H9 (cell line): ENCODE results near the gene MEPCE. TPM values are rescaled to one million over a fixed set of nuclear protein-coding genes. Genes with fewer than 3 reads are reported as not detected.

ENCODE experiments used
- DNase-seq: peaks from one replicate; pipeline ENCODE4 v3.0.0-alpha.2; 2017
- H2AFZ ChIP-seq: one replicate; pipeline ENCODE4 v1.6.1; 2013; ENCODE audit warnings: mild to moderate bottlenecking, low read length, control low read depth, moderate library complexity
- H2AK5ac ChIP-seq: 2 replicates; pipeline ENCODE4 v1.6.1; 2013; ENCODE audit warnings: low read length, control low read depth, mixed read lengths; ENCODE audit not compliant: insufficient read length
- H2BK120ac ChIP-seq: one replicate; pipeline ENCODE4 v1.6.1; 2013; ENCODE audit warnings: low read depth, mild to moderate bottlenecking, low read length, control low read depth, inconsistent platforms; ENCODE audit not compliant: poor library complexity, severe bottlenecking
- H2BK12ac ChIP-seq: 2 replicates; pipeline ENCODE4 v1.6.1; 2013; ENCODE audit warnings: low read length, control low read depth, mixed read lengths, low read depth; ENCODE audit not compliant: insufficient read length
- H2BK15ac ChIP-seq: 2 replicates; pipeline ENCODE4 v1.6.1; 2013; ENCODE audit warnings: low read depth, low read length, control low read depth
- H2BK20ac ChIP-seq: one replicate; pipeline ENCODE4 v1.6.1; 2013; ENCODE audit warnings: low read depth, mild to moderate bottlenecking, low read length, control low read depth, inconsistent platforms; ENCODE audit not compliant: poor library complexity, severe bottlenecking
- H2BK5ac ChIP-seq: 2 replicates; pipeline ENCODE4 v1.6.1; 2013; ENCODE audit warnings: low read length, control low read depth, mixed read lengths; ENCODE audit not compliant: insufficient read length
- H3K14ac ChIP-seq: 2 replicates; pipeline ENCODE4 v1.6.1; 2013; ENCODE audit warnings: low read length, control low read depth; ENCODE audit not compliant: insufficient read depth
- H3K18ac ChIP-seq: 2 replicates; pipeline ENCODE4 v1.6.1; 2013; ENCODE audit warnings: low read depth, mild to moderate bottlenecking, mixed read lengths, low read length, control low read depth; ENCODE audit not compliant: insufficient read length
- H3K23ac ChIP-seq: 2 replicates; pipeline ENCODE4 v1.6.1; 2013; ENCODE audit warnings: low read length, control low read depth, mixed read lengths, low read depth; ENCODE audit not compliant: insufficient read length
- H3K23me2 ChIP-seq: 2 replicates; pipeline ENCODE4 v1.6.1; 2013; ENCODE audit warnings: low read depth, mild to moderate bottlenecking, mixed read lengths, low read length, control low read depth; ENCODE audit not compliant: insufficient read length, poor library complexity, severe bottlenecking
- H3K27ac ChIP-seq: 2 replicates; pipeline ENCODE4 v1.5.1; 2013; ENCODE audit warnings: low read length, control low read depth, mixed read lengths, low read depth; ENCODE audit not compliant: insufficient read length
- H3K27me3 ChIP-seq: 2 replicates; pipeline ENCODE4 v1.6.1; 2013; ENCODE audit warnings: low read length, control low read depth, inconsistent platforms; ENCODE audit not compliant: insufficient read depth
- H3K4ac ChIP-seq: 2 replicates; pipeline ENCODE4 v1.6.1; 2013; ENCODE audit warnings: low read depth, mild to moderate bottlenecking, control low read depth, inconsistent platforms, low read length, moderate library complexity
- H3K4me1 ChIP-seq: 2 replicates; pipeline ENCODE4 v1.6.1; 2013; ENCODE audit warnings: low read length, control low read depth, inconsistent platforms; ENCODE audit not compliant: insufficient read depth
- H3K4me2 ChIP-seq: 2 replicates; pipeline ENCODE4 v1.6.1; 2013; ENCODE audit warnings: low read length, control low read depth, mixed read lengths; ENCODE audit not compliant: insufficient read length, insufficient read depth
- H3K56ac ChIP-seq: 2 replicates; pipeline ENCODE4 v1.6.1; 2013; ENCODE audit warnings: low read depth, mild to moderate bottlenecking, mixed read lengths, low read length, control low read depth; ENCODE audit not compliant: insufficient read length
- H3K79me1 ChIP-seq: 2 replicates; pipeline ENCODE4 v1.6.1; 2013; ENCODE audit warnings: low read depth, mild to moderate bottlenecking, moderate library complexity, low read length, control low read depth, inconsistent platforms; ENCODE audit not compliant: insufficient read depth, poor library complexity, severe bottlenecking
- H3K79me2 ChIP-seq: 2 replicates; pipeline ENCODE4 v1.6.1; 2013; ENCODE audit warnings: low read length, control low read depth, inconsistent platforms; ENCODE audit not compliant: insufficient read depth
- H3K9ac ChIP-seq: 2 replicates; pipeline ENCODE4 v1.6.1; 2013; ENCODE audit warnings: low read length, control low read depth, mixed read lengths; ENCODE audit not compliant: insufficient read length; ENCODE audit errors: extremely low read depth
- H3K9me3 ChIP-seq: one replicate; pipeline ENCODE4 v1.6.1; 2013; ENCODE audit warnings: low read depth, low read length, inconsistent platforms; ENCODE audit not compliant: control insufficient read depth
- H3T11ph ChIP-seq: one replicate; pipeline ENCODE4 v1.6.1; 2013; ENCODE audit warnings: mild to moderate bottlenecking, low read length, control low read depth, inconsistent platforms
- H4K20me1 ChIP-seq: one replicate; pipeline ENCODE4 v1.6.1; 2013; ENCODE audit not compliant: control insufficient read depth, insufficient read length, insufficient read depth
- H4K5ac ChIP-seq: 2 replicates; pipeline ENCODE4 v1.6.1; 2013; ENCODE audit warnings: low read depth, mild to moderate bottlenecking, mixed read lengths, low read length, control low read depth; ENCODE audit not compliant: insufficient read length
- H4K8ac ChIP-seq: replicated peaks from 2 replicates; pipeline ENCODE4 v1.6.1; 2013; ENCODE audit warnings: low read length, control low read depth, mixed read lengths, low read depth; ENCODE audit not compliant: insufficient read length
- H4K91ac ChIP-seq: 2 replicates; pipeline ENCODE4 v1.6.1; 2013; ENCODE audit warnings: low read depth, mild to moderate bottlenecking, moderate library complexity, mixed read lengths, low read length, control low read depth; ENCODE audit not compliant: insufficient read length
- H3K27ac Mint-ChIP-seq, 3 experiments: 2 replicates in 2 of 3; 3 replicates in 1 of 3; pipeline ENCODE4 v1.8.0; 2020 to 2021; ENCODE audit warnings: mixed read lengths in 3 of 3, mild to moderate bottlenecking in 1 of 3, moderate library complexity in 1 of 3
- H3K27me3 Mint-ChIP-seq: 2 replicates; pipeline ENCODE4 v1.8.0; 2021; ENCODE audit warnings: low read depth, mild to moderate bottlenecking, moderate library complexity, mixed read lengths
- H3K36me3 Mint-ChIP-seq, 3 experiments: 2 replicates in 2 of 3; 3 replicates in 1 of 3; pipeline ENCODE4 v1.8.0; 2020 to 2021; ENCODE audit warnings: low read depth in 3 of 3, mixed read lengths in 3 of 3; ENCODE audit not compliant: insufficient read depth in 1 of 3
- H3K4me1 Mint-ChIP-seq, 2 experiments: 2 replicates each; pipeline ENCODE4 v1.8.0; 2020; ENCODE audit warnings: mixed read lengths in 2 of 2
- H3K4me3 Mint-ChIP-seq, 2 experiments: 2 replicates in 1 of 2; 3 replicates in 1 of 2; pipeline ENCODE4 v1.8.0; 2020 to 2021; ENCODE audit warnings: mild to moderate bottlenecking in 2 of 2, mixed read lengths in 2 of 2, moderate library complexity in 1 of 2
- H3K9me3 Mint-ChIP-seq, 2 experiments: 2 replicates in 1 of 2; 3 replicates in 1 of 2; pipeline ENCODE4 v1.8.0; 2020; ENCODE audit warnings: mild to moderate bottlenecking in 2 of 2, mixed read lengths in 2 of 2, moderate library complexity in 1 of 2
- WGBS: extraction: QIAGEN DNeasy Blood & Tissue Kit; methylation state at CpG from one replicate; pipeline ENCODE4 v1.1.7; 2013; ENCODE audit warnings: missing lambda C conversion rate, low lambda C conversion rate, mixed read lengths; ENCODE audit not compliant: insufficient read length; ENCODE audit errors: extremely low coverage; 5-methylcytosine and 5-hydroxymethylcytosine counted together
- total RNA-seq: library from RNA; stranded (reverse); gene quantifications from 2 replicates; pipeline ENCODE4 v1.2.1, GENCODE V29; 2021
- TF ChIP-seq, protein P1 (sequence below): fragments of 200-600 bp; sonication (generic); conservative IDR thresholded peaks from 3 replicates; pipeline ENCODE4 v1.8.0; 2021; ENCODE audit warnings: antibody characterized with exemption, mild to moderate bottlenecking

MEPCE gene
- total RNA-seq, 1 experiment from 2014 or later: 68.0 TPM

DNA sequence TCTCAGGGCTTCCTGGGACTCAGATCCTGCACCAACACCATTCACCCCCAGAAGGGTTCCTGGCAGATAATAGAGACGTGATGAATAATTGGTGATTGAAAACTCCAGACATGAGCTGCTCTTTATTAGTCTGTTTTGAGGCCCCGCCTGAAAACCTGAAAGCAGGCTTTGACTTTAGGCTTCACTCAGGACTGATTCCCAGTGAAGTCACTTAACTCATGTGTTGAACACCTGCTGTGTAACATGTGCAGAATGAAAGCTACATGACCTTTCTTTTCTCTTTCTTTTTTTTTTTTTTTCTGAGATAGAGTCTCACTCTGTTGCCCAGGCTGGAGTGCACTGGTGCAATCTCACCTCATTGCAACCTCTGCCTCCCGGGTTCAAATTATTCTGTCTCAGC, 25.6 kb downstream of the MEPCE start:
- no CpG with 5 or more reads among the region's 3 CpGs for WGBS

More for the DNA sequence above, 25.6 kb downstream of the MEPCE start:
- no peak overlapping the region for H3K27ac ChIP-seq
- no peak overlapping the region for H3T11ph ChIP-seq
- no peak overlapping the region for H2BK15ac ChIP-seq
- H2AK5ac ChIP-seq: no peak overlapping the region
- H3K36me3 Mint-ChIP-seq: no peaks in the 10 kb centered on the region; a peak in 1 of 7 replicates
- H3K9me3 ChIP-seq: no peaks in the 10 kb centered on the region
- no peaks in the 10 kb centered on the region for H3K23me2 ChIP-seq
- no peak overlapping the region for H4K5ac ChIP-seq
- H3K4me2 ChIP-seq: no peak overlapping the region
- H4K20me1 ChIP-seq: no peaks in the 10 kb centered on the region
- no peak overlapping the region for H4K8ac ChIP-seq
- no peak overlapping the region for H3K14ac ChIP-seq
- no peaks in the 10 kb centered on the region for H3K27me3 ChIP-seq
- no peak overlapping the region for H2BK20ac ChIP-seq
- H3K9ac ChIP-seq: no peak overlapping the region
- H3K4ac ChIP-seq: no peak overlapping the region
- no peak overlapping the region for H3K56ac ChIP-seq
- no peak overlapping the region for H4K91ac ChIP-seq
- no peak overlapping the region for H2BK120ac ChIP-seq
- H3K9me3 Mint-ChIP-seq: no peaks in the 10 kb centered on the region; a peak in 1 of 5 replicates
- no peak for DNase-seq
- no peak overlapping the region for H3K27ac Mint-ChIP-seq
- no peak overlapping the region for H2BK12ac ChIP-seq
- H3K79me1 ChIP-seq: no peaks in the 10 kb centered on the region
- H2BK5ac ChIP-seq: no peak overlapping the region
- H3K27me3 Mint-ChIP-seq: peaks cover 3% of the 10 kb centered on the region
- H3K4me1 ChIP-seq: no peaks in the 10 kb centered on the region
- H3K18ac ChIP-seq: no peak overlapping the region
- no peak overlapping the region for H2AFZ ChIP-seq
- no peak overlapping the region for H3K23ac ChIP-seq
- H3K79me2 ChIP-seq: no peaks in the 10 kb centered on the region
- no peak overlapping the region for H3K4me3 Mint-ChIP-seq
- H3K4me1 Mint-ChIP-seq: peaks cover 7 to 16% of the 10 kb centered on the region in 2 experiments
- TF ChIP-seq, protein P1, sequence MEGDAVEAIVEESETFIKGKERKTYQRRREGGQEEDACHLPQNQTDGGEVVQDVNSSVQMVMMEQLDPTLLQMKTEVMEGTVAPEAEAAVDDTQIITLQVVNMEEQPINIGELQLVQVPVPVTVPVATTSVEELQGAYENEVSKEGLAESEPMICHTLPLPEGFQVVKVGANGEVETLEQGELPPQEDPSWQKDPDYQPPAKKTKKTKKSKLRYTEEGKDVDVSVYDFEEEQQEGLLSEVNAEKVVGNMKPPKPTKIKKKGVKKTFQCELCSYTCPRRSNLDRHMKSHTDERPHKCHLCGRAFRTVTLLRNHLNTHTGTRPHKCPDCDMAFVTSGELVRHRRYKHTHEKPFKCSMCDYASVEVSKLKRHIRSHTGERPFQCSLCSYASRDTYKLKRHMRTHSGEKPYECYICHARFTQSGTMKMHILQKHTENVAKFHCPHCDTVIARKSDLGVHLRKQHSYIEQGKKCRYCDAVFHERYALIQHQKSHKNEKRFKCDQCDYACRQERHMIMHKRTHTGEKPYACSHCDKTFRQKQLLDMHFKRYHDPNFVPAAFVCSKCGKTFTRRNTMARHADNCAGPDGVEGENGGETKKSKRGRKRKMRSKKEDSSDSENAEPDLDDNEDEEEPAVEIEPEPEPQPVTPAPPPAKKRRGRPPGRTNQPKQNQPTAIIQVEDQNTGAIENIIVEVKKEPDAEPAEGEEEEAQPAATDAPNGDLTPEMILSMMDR: no peak
